GM21515 (cell line): ENCODE results near the gene FBXO44.
A peak's percentile ranks its signal among the peaks of the same experiment; 100 is the strongest.

Experiments used
- ATAC-seq: cut with Tn5 transposase; IDR thresholded peaks from one replicate; pipeline ENCODE4 v1.9.1; 2021; ENCODE audit not compliant: unreplicated experiment

Gene FBXO44

GRCh38 chr1:11654939-11655808, 497 bp downstream of the FBXO44 start:
- no peak for ATAC-seq

DNA sequence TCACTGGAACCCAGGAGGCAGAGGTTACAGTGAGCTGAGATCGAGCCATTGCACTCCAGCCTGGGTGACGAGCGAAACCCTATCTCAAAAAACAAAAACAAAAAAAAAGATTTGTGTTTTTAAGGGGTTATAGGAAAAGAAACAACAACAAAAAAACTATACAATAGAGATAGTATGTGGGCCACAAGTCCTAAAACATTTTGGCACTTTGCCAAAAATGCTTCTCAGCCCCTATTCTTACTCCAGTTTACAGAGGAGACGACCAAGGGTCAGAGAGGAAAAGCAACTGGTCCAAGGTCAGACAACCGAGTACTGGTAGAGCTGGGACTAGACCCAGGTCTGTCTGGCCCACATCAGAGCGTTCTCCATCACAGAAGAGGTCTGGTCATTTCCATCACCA, 3.0 kb downstream of the FBXO44 start:
- no peak for ATAC-seq

- ATAC-seq = no peak
Measured at GRCh38 chr1:11658542-11658941, 3.9 kb downstream of the FBXO44 start.

DNA sequence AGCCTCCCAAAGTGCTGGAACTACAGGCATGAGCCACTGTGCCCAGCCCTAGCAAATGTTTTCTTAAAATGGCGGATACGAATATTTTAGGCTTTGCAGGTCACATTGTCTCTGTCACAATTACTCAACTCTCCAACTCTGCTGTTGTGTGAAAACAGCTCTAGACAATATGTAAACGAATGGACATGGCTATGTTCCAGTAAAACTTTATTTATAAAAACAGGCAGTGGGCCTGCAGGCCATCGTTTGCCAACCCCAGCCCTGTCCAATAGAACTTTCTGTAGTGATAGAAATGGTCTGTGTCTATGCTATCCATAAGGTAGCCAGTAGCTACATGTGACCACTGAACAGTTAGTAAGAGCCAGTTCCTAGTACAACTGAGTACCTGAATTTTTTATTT, 5.1 kb downstream of the FBXO44 start:
- no peak for ATAC-seq

DNA sequence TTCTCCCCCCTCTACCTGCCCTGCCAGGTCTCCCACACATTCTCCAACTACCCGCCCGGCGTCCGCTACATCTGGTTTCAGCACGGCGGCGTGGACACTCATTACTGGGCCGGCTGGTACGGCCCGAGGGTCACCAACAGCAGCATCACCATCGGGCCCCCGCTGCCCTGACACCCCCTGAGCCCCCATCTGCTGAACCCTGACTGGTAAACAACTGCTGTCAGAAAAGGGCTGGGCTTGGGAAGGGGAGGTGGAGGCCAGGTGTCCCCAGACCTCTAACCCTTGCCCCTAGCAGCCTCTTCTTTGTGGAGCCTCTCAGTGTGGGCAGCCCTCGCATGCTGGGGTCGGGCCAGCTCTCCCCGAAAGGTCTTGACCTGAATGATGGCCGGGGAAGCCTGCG, 6.4 kb downstream of the FBXO44 start:
- ATAC-seq = no peak

GRCh38 chr1:11664336-11665065, 9.8 kb downstream of the FBXO44 start:
- peak; percentile 49 for ATAC-seq

- ATAC-seq = no peak
Measured at GRCh38 chr1:11668516-11668915, 13.8 kb downstream of the FBXO44 start.

- ATAC-seq = no peak
Measured at GRCh38 chr1:11670747-11671146, 16.1 kb downstream of the FBXO44 start.

- ATAC-seq = no peak
Measured at GRCh38 chr1:11671205-11671543, 16.5 kb downstream of the FBXO44 start.

DNA sequence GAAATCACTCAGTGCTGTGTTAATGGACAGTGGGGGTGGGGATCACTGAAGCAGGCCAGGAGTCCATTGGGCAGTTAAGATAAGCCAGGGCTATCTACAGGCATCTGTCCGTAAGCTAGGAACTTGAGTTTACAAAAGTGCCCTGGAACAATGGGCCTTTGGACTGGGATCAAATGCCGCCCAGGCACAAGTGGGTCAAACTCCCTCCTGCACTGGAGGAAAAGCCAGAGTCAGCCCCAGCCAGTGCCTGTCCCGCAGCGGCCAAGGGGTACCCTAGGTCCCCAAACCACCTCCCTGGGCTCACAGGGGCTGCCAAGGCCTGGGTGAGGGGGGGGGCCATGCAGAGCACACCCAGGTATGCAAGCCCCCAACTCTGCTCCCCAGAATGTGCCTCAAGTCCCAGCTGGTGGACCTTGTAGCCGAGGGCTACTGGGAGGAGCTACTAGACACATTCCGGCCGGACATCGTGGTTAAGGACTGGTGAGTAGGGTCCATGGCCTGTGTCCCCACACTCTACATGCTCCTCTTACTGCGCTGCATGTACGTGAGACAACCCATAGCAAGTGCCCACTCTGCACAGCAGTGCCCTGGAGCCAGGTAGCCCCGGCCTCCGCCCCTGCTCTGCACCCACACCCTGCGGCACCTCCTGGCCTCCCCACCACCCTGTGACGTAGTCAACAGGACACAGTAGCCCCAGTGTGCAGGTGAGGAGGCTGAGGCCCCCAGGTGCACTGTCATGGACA, 17.0 kb downstream of the FBXO44 start:
- ATAC-seq = no peak

DNA sequence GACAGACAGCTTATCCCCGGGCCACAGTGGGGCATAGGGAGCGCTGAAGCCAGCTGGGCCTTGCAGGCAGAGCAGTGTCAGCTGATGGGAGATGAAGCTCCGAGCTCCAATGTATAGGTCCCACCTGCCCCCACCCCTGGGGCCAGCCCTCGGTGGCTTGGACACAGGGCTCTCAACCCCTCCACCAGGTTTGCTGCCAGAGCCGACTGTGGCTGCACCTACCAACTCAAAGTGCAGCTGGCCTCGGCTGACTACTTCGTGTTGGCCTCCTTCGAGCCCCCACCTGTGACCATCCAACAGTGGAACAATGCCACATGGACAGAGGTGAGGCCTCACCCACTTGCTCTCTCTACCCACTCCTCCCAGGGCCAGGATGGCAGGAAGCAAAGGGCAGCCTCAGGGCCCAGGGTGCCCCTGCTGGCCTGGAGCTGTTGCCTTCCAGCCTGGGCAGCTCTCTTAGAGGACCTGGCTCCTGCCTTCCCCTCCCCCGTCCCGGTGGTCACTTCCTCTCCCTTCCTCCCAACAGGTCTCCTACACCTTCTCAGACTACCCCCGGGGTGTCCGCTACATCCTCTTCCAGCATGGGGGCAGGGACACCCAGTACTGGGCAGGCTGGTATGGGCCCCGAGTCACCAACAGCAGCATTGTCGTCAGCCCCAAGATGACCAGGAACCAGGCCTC, 18.6 kb downstream of the FBXO44 start:
- no peak for ATAC-seq

DNA sequence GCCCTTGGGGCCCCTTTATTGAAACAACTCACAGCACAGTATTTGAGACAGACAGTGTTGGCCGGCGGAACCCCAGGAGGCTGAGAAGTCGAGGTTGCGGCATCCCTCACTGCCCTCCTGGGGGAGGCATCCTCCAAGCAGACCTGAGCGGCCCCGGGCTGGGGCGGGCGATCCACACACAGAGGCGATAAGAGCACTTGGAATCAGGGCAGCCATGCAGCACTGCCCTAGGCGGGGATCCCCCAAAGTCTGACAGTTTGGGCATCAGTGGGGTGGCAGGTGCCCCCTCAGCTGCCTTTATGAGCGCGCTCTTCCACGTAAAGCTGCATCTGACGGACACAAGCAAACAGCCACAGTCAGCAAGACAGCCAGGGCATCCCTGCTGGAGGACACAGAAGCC, 19.8 kb downstream of the FBXO44 start:
- no peak for ATAC-seq

GRCh38 chr1:11675325-11675724, 20.6 kb downstream of the FBXO44 start:
- ATAC-seq = no peak

GRCh38 chr1:11676386-11677103, 21.9 kb downstream of the FBXO44 start:
- ATAC-seq = no peak

GRCh38 chr1:11678442-11678841, 23.8 kb downstream of the FBXO44 start:
- ATAC-seq = no peak

GRCh38 chr1:11680270-11681070, 25.8 kb downstream of the FBXO44 start:
- ATAC-seq = peak; percentile 14

DNA sequence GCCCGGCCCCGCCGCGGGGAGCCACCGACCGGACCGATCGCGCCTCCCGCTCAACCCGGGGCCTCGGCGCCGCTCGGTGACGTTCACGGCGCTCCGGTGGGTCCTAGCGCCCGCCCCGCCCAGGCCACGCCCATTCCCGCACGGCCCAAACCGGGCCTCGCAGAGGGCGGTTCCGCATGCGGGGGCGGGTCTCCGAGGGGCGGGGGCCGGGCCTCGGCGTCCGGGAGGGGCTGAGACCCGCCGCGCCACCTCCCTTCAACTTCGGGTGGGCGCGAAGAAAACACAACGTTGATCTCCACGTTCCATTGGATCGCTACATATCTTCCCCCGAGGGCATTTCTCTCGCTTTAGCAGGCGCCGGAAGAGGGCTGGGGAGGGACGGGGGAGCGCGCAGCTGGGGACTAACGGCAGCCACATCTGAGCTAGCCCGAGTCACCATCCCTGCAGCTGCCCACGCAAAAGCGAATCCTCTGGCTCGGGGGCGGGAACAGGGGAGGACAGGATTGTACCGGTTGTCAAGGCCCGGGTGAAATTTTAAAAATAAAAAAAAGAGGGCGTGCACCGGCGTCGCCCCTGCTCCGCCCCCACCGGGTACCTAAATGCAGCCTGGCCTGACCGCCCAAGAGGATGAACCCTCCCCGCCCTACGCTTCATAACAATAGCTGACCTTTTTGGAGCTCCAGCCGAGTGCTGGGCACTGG, 26.5 kb downstream of the FBXO44 start, which contains the start of gene MAD2L2:
TSS of gene MAD2L2 (minus strand) at position 78 of the 701 bp plus-strand sequence. CDS start 547 bp downstream, outside the sequence.
- peak; percentile 78 for ATAC-seq

DNA sequence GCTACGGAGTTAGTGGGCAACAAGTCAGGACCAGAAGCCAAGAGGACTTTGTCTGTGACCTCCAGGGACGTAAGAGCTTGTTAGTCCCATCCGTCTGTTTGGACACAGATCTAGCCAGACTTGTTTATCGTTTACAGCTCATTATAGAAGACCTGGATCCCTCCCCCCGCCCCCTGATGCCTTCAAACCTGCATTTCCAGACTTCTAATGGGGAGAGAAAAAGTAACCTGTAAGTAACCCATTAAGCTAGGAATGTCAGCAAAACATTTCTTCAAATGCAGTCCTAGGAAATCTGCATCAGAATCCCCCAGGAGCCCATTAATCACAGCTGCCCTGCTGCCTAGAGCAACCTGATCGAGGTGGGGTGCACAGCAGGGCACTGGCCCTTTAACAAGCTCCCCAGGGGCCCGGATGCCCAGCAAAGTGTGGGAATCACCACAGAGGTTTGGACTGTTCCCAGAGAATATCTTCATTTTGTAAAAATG, 27.7 kb downstream of the FBXO44 start:
- no peak for ATAC-seq

- no peak for ATAC-seq
Measured at GRCh38 chr1:11682799-11683198, 28.1 kb downstream of the FBXO44 start.
